Trophoblast cell (in vitro differentiated cells and primary cell): ENCODE data around the gene FSTL5.

ENCODE experiments used
- DNase-seq, 2 donors: peaks; one replicate each; pipeline ENCODE4 v3.0.0-alpha.2; 2016
- H2AFZ ChIP-seq: 2 replicates; pipeline ENCODE4 v1.6.1; 2013; ENCODE audit warnings: low read length, moderate library complexity, mild to moderate bottlenecking; ENCODE audit not compliant: insufficient read depth, poor library complexity
- H2AK5ac ChIP-seq: 2 replicates; pipeline ENCODE4 v1.6.1; 2013; ENCODE audit warnings: mild to moderate bottlenecking, low read length
- H2BK120ac ChIP-seq: 2 replicates; pipeline ENCODE4 v1.6.1; 2013; ENCODE audit warnings: low read length, mild to moderate bottlenecking, moderate library complexity; ENCODE audit not compliant: insufficient read depth, poor library complexity
- H2BK12ac ChIP-seq: 2 replicates; pipeline ENCODE4 v1.6.1; 2013; ENCODE audit warnings: mild to moderate bottlenecking, low read length, moderate library complexity
- H2BK5ac ChIP-seq: 2 replicates; pipeline ENCODE4 v1.6.1; 2013; ENCODE audit warnings: low read length, low read depth, moderate library complexity, mild to moderate bottlenecking; ENCODE audit not compliant: poor library complexity
- H3K14ac ChIP-seq: 2 replicates; pipeline ENCODE4 v1.6.1; 2013; ENCODE audit warnings: mild to moderate bottlenecking, low read length
- H3K18ac ChIP-seq: 2 replicates; pipeline ENCODE4 v1.6.1; 2013; ENCODE audit warnings: mild to moderate bottlenecking, low read length
- H3K23ac ChIP-seq: 2 replicates; pipeline ENCODE4 v1.6.1; 2013; ENCODE audit warnings: low read length
- H3K27ac ChIP-seq: 2 replicates; pipeline ENCODE4 v1.5.1; 2013; ENCODE audit warnings: low read depth, mild to moderate bottlenecking, inconsistent platforms, low read length, moderate library complexity
- H3K27me3 ChIP-seq: 2 replicates; pipeline ENCODE4 v1.6.1; 2013; ENCODE audit warnings: inconsistent platforms, mild to moderate bottlenecking, low read length, moderate library complexity; ENCODE audit not compliant: insufficient read depth
- H3K36me3 ChIP-seq, 2 experiments: 1 replicate in 1 of 2; 2 replicates in 1 of 2; pipeline ENCODE4 v1.6.1; 2013; ENCODE audit warnings: low read length in 2 of 2, mild to moderate bottlenecking in 2 of 2, moderate library complexity in 1 of 2; ENCODE audit not compliant: insufficient read depth in 2 of 2, control insufficient read depth in 1 of 2
- H3K4ac ChIP-seq: 2 replicates; pipeline ENCODE4 v1.6.1; 2013; ENCODE audit warnings: low read depth, mild to moderate bottlenecking, low read length, moderate library complexity
- H3K4me1 ChIP-seq, 2 experiments: 1 replicate in 1 of 2; 2 replicates in 1 of 2; pipeline ENCODE4 v1.6.1; 2013; ENCODE audit warnings: low read length in 2 of 2, mild to moderate bottlenecking in 2 of 2, moderate library complexity in 1 of 2; ENCODE audit not compliant: insufficient read depth in 2 of 2, control insufficient read depth in 1 of 2
- H3K4me2 ChIP-seq: 2 replicates; pipeline ENCODE4 v1.6.1; 2013; ENCODE audit warnings: inconsistent platforms, mild to moderate bottlenecking, low read length, moderate library complexity
- H3K4me3 ChIP-seq: 2 replicates; pipeline ENCODE4 v1.5.1; 2013; ENCODE audit warnings: mild to moderate bottlenecking, low read depth, low read length, inconsistent platforms
- H3K79me1 ChIP-seq: one replicate; pipeline ENCODE4 v1.6.1; 2013; ENCODE audit warnings: low read length
- H3K79me2 ChIP-seq: 2 replicates; pipeline ENCODE4 v1.6.1; 2013; ENCODE audit warnings: low read length, mild to moderate bottlenecking; ENCODE audit not compliant: control insufficient read depth, insufficient read depth, poor library complexity
- H3K9ac ChIP-seq: 2 replicates; pipeline ENCODE4 v1.6.1; 2013; ENCODE audit warnings: mild to moderate bottlenecking, low read length
- H3K9me3 ChIP-seq: 2 replicates; pipeline ENCODE4 v1.6.1; 2013; ENCODE audit warnings: low read depth, mild to moderate bottlenecking, control low read depth, inconsistent platforms, low read length; ENCODE audit not compliant: insufficient read depth
- H4K12ac ChIP-seq: 2 replicates; pipeline ENCODE4 v1.6.1; 2013; ENCODE audit warnings: low read depth, mild to moderate bottlenecking, low read length, moderate library complexity
- H4K8ac ChIP-seq: 2 replicates; pipeline ENCODE4 v1.6.1; 2013; ENCODE audit warnings: low read depth, mild to moderate bottlenecking, low read length, moderate library complexity
- H4K91ac ChIP-seq: one replicate; pipeline ENCODE4 v1.6.1; 2013; ENCODE audit warnings: low read depth, mild to moderate bottlenecking, low read length, moderate library complexity
- WGBS: extraction: QIAGEN DNeasy Blood & Tissue Kit; methylation state at CpG from one replicate; pipeline ENCODE4 v1.1.7; 2013; ENCODE audit warnings: missing lambda C conversion rate; ENCODE audit not compliant: insufficient read length, insufficient coverage; ENCODE audit errors: extremely low coverage; 5-methylcytosine and 5-hydroxymethylcytosine counted together

Gene FSTL5

GRCh38 chr4:161907590-161907955 lies 256.2 kb downstream of the FSTL5 start:
- H3K36me3 ChIP-seq, result no peaks in the 10 kb centered on the region
- no peaks in the 10 kb centered on the region for H3K79me1 ChIP-seq
- no peak overlapping the region for H4K8ac ChIP-seq
- no peak overlapping the region for H2BK5ac ChIP-seq
- H3K4me2 ChIP-seq, result no peak overlapping the region
- H3K4me3 ChIP-seq, result no peak overlapping the region
- H3K27me3 ChIP-seq, result no peaks in the 10 kb centered on the region
- no peak overlapping the region for H2AK5ac ChIP-seq
- H3K4me1 ChIP-seq, result no peaks in the 10 kb centered on the region
- DNase-seq, result no peak
- H4K12ac ChIP-seq, result no peak overlapping the region
- no peak overlapping the region for H3K4ac ChIP-seq
- H3K18ac ChIP-seq, result no peak overlapping the region
- H3K23ac ChIP-seq, result no peak overlapping the region
- no peak overlapping the region for H2BK120ac ChIP-seq
- no peak overlapping the region for H4K91ac ChIP-seq
- WGBS, result no CpG with 5 or more reads among the region's 2 CpGs
- no peak overlapping the region for H2AFZ ChIP-seq
- H3K9ac ChIP-seq, result no peak overlapping the region
- H3K14ac ChIP-seq, result no peak overlapping the region
- H2BK12ac ChIP-seq, result no peak overlapping the region
- H3K9me3 ChIP-seq, result no peaks in the 10 kb centered on the region
- H3K79me2 ChIP-seq, result no peaks in the 10 kb centered on the region
- no peak overlapping the region for H3K27ac ChIP-seq

- H4K12ac ChIP-seq, result no peak overlapping the region
- H3K36me3 ChIP-seq, result no peaks in the 10 kb centered on the region
- no peak overlapping the region for H3K4me3 ChIP-seq
- H3K27me3 ChIP-seq, result no peaks in the 10 kb centered on the region
- WGBS, result no CpG with 5 or more reads among the region's 4 CpGs
- H3K18ac ChIP-seq, result no peak overlapping the region
- H3K23ac ChIP-seq, result no peak overlapping the region
- H3K27ac ChIP-seq, result no peak overlapping the region
- H3K4me1 ChIP-seq, result no peaks in the 10 kb centered on the region
- H2AFZ ChIP-seq, result no peak overlapping the region
- no peak overlapping the region for H4K8ac ChIP-seq
- H3K4me2 ChIP-seq, result no peak overlapping the region
- no peak overlapping the region for H3K4ac ChIP-seq
- H3K9ac ChIP-seq, result no peak overlapping the region
- H3K79me1 ChIP-seq, result no peaks in the 10 kb centered on the region
- no peak overlapping the region for H2BK5ac ChIP-seq
- H2BK12ac ChIP-seq, result no peak overlapping the region
- H2AK5ac ChIP-seq, result no peak overlapping the region
- no peak overlapping the region for H2BK120ac ChIP-seq
- H3K79me2 ChIP-seq, result no peaks in the 10 kb centered on the region
- H3K14ac ChIP-seq, result no peak overlapping the region
- no peaks in the 10 kb centered on the region for H3K9me3 ChIP-seq
- no peak overlapping the region for H4K91ac ChIP-seq
- DNase-seq, result no peak
These were observed 256.8 kb downstream of the FSTL5 start for GRCh38 chr4:161906836-161907589.

GRCh38 chr4:161900110-161900509 lies 263.7 kb downstream of the FSTL5 start:
- H2AFZ ChIP-seq, result no peak overlapping the region
- H3K79me1 ChIP-seq, result no peaks in the 10 kb centered on the region
- no peak overlapping the region for H4K12ac ChIP-seq
- H3K9me3 ChIP-seq, result no peaks in the 10 kb centered on the region
- H3K4me1 ChIP-seq, result no peaks in the 10 kb centered on the region
- H2BK12ac ChIP-seq, result no peak overlapping the region
- H2BK120ac ChIP-seq, result no peak overlapping the region
- no peak overlapping the region for H3K27ac ChIP-seq
- no peak overlapping the region for H3K4me2 ChIP-seq
- H3K36me3 ChIP-seq, result no peaks in the 10 kb centered on the region
- H2BK5ac ChIP-seq, result no peak overlapping the region
- H3K9ac ChIP-seq, result no peak overlapping the region
- H4K8ac ChIP-seq, result no peak overlapping the region
- no peak overlapping the region for H3K4ac ChIP-seq
- no peaks in the 10 kb centered on the region for H3K27me3 ChIP-seq
- DNase-seq, result no peak
- H4K91ac ChIP-seq, result no peak overlapping the region
- no peak overlapping the region for H3K18ac ChIP-seq
- no peaks in the 10 kb centered on the region for H3K79me2 ChIP-seq
- no peak overlapping the region for H3K23ac ChIP-seq
- no CpG with 5 or more reads among the region's 6 CpGs for WGBS
- H3K4me3 ChIP-seq, result no peak overlapping the region
- no peak overlapping the region for H3K14ac ChIP-seq
- no peak overlapping the region for H2AK5ac ChIP-seq

- H3K4ac ChIP-seq, result no peak overlapping the region
- no peak overlapping the region for H3K27ac ChIP-seq
- H2AK5ac ChIP-seq, result no peak overlapping the region
- H3K27me3 ChIP-seq, result no peaks in the 10 kb centered on the region
- no peak overlapping the region for H3K14ac ChIP-seq
- no peak overlapping the region for H2AFZ ChIP-seq
- H4K8ac ChIP-seq, result no peak overlapping the region
- H4K91ac ChIP-seq, result no peak overlapping the region
- H3K9ac ChIP-seq, result no peak overlapping the region
- no peak overlapping the region for H3K23ac ChIP-seq
- WGBS, result no CpG with 5 or more reads among the region's 6 CpGs
- no peak overlapping the region for H3K4me2 ChIP-seq
- H3K36me3 ChIP-seq, result no peaks in the 10 kb centered on the region
- no peak overlapping the region for H4K12ac ChIP-seq
- no peak overlapping the region for H3K18ac ChIP-seq
- no peak overlapping the region for H2BK5ac ChIP-seq
- H2BK12ac ChIP-seq, result no peak overlapping the region
- no peaks in the 10 kb centered on the region for H3K79me2 ChIP-seq
- H2BK120ac ChIP-seq, result no peak overlapping the region
- H3K79me1 ChIP-seq, result no peaks in the 10 kb centered on the region
- H3K9me3 ChIP-seq, result no peaks in the 10 kb centered on the region
- H3K4me3 ChIP-seq, result no peak overlapping the region
- DNase-seq, result no peak
- no peaks in the 10 kb centered on the region for H3K4me1 ChIP-seq
These were observed 269.2 kb downstream of the FSTL5 start for GRCh38 chr4:161894493-161895167.
